RWPE2 (cell line): ENCODE results near the gene PLPP2.
"Not testable (repeated sequence)": the region's sequence is repeated elsewhere in the genome, so short reads cannot be mapped to it uniquely, and the experiment has no call there.

Source experiments
- ATAC-seq: fragments of 200-7000 bp; cut with Tn5 transposase; 3 replicates; pipeline ENCODE4 v1.9.1; 2021; ENCODE audit warnings: low read depth
- DNase-seq: peaks from one replicate; pipeline ENCODE4 v3.0.0-alpha.2; 2020; ENCODE audit warnings: low spot score
- H3K27ac ChIP-seq: fragments of 450-650 bp; 2 replicates; pipeline ENCODE4 v1.5.1; 2017; ENCODE audit warnings: mild to moderate bottlenecking; ENCODE audit not compliant: poor library complexity, severe bottlenecking
- H3K27me3 ChIP-seq: fragments of 250-450 bp; sonication (Bioruptor Pico); 2 replicates; pipeline ENCODE4 v1.5.1; 2021; ENCODE audit warnings: mild to moderate bottlenecking, moderate library complexity; ENCODE audit not compliant: insufficient read depth, poor library complexity, severe bottlenecking
- H3K36me3 ChIP-seq: fragments of 250-450 bp; sonication (Bioruptor Pico); 2 replicates; pipeline ENCODE4 v1.5.1; 2020; ENCODE audit warnings: low read depth, mild to moderate bottlenecking, moderate library complexity
- H3K4me1 ChIP-seq: fragments of 250-450 bp; sonication (Bioruptor Pico); 2 replicates; pipeline ENCODE4 v1.5.1; 2021; ENCODE audit warnings: mild to moderate bottlenecking, moderate library complexity; ENCODE audit not compliant: insufficient read depth, poor library complexity, severe bottlenecking
- H3K4me3 ChIP-seq: fragments of 250-450 bp; sonication (Bioruptor Pico); 2 replicates; pipeline ENCODE4 v1.5.1; 2021; ENCODE audit warnings: mild to moderate bottlenecking, moderate library complexity; ENCODE audit not compliant: severe bottlenecking
- H3K9me3 ChIP-seq: fragments of 250-450 bp; sonication (Bioruptor Pico); 2 replicates; pipeline ENCODE4 v1.5.1; 2021; ENCODE audit warnings: mild to moderate bottlenecking, moderate library complexity; ENCODE audit not compliant: severe bottlenecking
- TF ChIP-seq, protein P1 (sequence below): fragments of 450-650 bp; IDR thresholded peaks from one replicate; pipeline ENCODE4 v1.5.1; 2017; ENCODE audit warnings: mild to moderate bottlenecking, moderate library complexity; ENCODE audit not compliant: poor library complexity, severe bottlenecking

The PLPP2 gene

DNA sequence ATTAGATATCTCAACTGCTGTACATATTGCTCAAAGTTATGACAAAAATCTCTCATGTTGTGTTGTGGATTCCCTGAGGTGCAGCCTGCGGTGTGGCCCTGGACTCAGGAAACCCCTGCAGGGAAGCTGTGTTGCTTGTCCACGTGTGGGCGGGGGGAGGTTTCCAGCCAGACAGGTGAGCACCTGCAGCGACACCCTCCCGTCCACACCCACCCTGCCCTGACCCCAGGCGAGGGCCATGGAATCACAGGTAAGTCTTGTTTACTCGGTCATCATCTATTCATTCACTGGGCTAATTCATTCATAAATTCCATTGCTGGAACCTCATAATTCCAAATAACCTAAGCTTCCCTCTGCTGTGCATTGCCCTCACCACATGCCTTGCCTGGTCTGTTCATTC is 14.1 kb downstream of the PLPP2 start:
- Histone ChIP-seq H3K4me3 (no peak overlapping the region), H3K27ac (no peak overlapping the region), H3K4me1 (no peaks in the 10 kb centered on the region), H3K36me3 (no peaks in the 10 kb centered on the region), H3K9me3 (no peaks in the 10 kb centered on the region), H3K27me3 (no peaks in the 10 kb centered on the region)
- ATAC-seq (no peak), DNase-seq (no peak)
- TF ChIP-seq, protein P1, sequence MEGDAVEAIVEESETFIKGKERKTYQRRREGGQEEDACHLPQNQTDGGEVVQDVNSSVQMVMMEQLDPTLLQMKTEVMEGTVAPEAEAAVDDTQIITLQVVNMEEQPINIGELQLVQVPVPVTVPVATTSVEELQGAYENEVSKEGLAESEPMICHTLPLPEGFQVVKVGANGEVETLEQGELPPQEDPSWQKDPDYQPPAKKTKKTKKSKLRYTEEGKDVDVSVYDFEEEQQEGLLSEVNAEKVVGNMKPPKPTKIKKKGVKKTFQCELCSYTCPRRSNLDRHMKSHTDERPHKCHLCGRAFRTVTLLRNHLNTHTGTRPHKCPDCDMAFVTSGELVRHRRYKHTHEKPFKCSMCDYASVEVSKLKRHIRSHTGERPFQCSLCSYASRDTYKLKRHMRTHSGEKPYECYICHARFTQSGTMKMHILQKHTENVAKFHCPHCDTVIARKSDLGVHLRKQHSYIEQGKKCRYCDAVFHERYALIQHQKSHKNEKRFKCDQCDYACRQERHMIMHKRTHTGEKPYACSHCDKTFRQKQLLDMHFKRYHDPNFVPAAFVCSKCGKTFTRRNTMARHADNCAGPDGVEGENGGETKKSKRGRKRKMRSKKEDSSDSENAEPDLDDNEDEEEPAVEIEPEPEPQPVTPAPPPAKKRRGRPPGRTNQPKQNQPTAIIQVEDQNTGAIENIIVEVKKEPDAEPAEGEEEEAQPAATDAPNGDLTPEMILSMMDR, result no peak

GRCh38 chr19:275958-276646 is 15.1 kb downstream of the PLPP2 start:
- Histone ChIP-seq H3K27me3 (no peaks in the 10 kb centered on the region), H3K36me3 (no peaks in the 10 kb centered on the region), H3K4me3 (no peak overlapping the region), H3K4me1 (no peaks in the 10 kb centered on the region), H3K9me3 (no peaks in the 10 kb centered on the region), H3K27ac (no peak overlapping the region)
- no peak for DNase-seq
- TF ChIP-seq, protein P1, result no peak
- ATAC-seq, result no peak

DNA sequence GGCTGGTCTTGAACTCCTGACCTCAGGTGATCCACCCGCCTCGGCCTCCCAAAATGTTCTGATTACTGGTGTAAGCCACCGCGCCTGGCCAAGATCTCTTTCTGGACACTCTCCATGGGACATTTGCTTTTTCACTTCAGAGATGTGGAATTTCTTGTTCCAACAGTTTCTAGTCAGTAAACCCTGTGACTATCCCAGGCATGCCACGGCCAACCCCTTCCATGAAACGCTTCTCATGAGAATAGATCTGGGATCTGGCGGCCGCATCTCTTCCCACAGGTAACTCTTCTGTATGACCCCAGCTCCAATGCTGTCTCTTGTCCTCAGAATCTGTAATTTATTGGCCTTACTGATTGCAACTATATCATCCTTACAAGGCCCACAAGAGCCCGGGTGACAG is 16.2 kb downstream of the PLPP2 start:
- ATAC-seq (no peak), DNase-seq (no peak)
- H3K4me3 ChIP-seq, result no peak overlapping the region
- no peaks in the 10 kb centered on the region for H3K36me3 ChIP-seq
- no peaks in the 10 kb centered on the region for H3K4me1 ChIP-seq
- TF ChIP-seq, protein P1, result no peak
- no peaks in the 10 kb centered on the region for H3K9me3 ChIP-seq
- H3K27ac ChIP-seq, result no peak overlapping the region
- H3K27me3 ChIP-seq, result no peaks in the 10 kb centered on the region

DNA sequence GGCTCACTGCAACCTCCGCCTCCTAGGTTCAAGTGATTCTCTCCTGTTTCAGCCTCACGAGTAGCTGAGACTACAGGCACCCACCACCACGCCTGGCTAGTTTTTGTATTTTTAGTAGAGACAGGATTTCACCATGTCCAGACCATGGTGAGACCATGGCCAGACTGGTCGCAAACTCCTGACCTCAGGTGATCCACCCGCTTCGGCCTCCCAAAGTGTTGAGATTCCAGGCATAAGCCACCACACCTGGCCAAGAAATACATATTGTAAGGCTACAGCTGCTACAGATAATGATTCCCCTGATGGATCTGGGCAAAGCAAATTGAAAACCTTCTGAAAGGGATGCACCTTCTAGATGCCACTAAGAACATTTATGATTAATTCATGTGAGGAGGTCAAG is 17.8 kb downstream of the PLPP2 start:
- no peak overlapping the region for H3K4me3 ChIP-seq
- H3K27me3 ChIP-seq, result no peaks in the 10 kb centered on the region
- no peaks in the 10 kb centered on the region for H3K9me3 ChIP-seq
- DNase-seq (no peak), ATAC-seq (no peak)
- TF ChIP-seq, protein P1, result no peak
- no peaks in the 10 kb centered on the region for H3K36me3 ChIP-seq
- no peak overlapping the region for H3K27ac ChIP-seq
- H3K4me1 ChIP-seq, result no peaks in the 10 kb centered on the region

DNA sequence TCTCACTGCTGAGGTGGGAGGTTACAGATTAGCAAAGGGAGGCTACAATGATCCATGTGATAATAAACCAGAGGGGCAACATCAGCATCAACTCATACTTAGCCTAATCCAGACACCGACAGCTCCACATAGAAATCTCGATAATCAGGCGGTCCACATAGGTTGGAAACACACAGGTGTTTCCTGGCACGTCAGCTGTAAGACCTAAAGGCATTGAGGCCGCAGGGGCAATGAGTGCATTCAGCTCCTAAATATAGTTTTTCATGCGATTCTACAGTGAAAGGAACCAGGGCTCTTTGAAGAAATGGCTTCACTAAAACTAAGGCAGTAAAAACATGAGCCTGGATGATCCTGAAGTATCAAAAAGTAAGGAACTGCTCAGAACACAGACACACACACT is 19.3 kb downstream of the PLPP2 start:
- H3K4me1 ChIP-seq, result no peaks in the 10 kb centered on the region
- ATAC-seq (no peak), DNase-seq (no peak)
- H3K4me3 ChIP-seq, result no peak overlapping the region
- H3K36me3 ChIP-seq, result no peaks in the 10 kb centered on the region
- H3K9me3 ChIP-seq, result no peaks in the 10 kb centered on the region
- TF ChIP-seq, protein P1, result no peak
- no peak overlapping the region for H3K27ac ChIP-seq
- H3K27me3 ChIP-seq, result peaks cover 4% of the 10 kb centered on the region

GRCh38 chr19:270766-271318 is 20.4 kb downstream of the PLPP2 start:
- not testable (repeated sequence) for H3K4me3 ChIP-seq, ATAC-seq, DNase-seq, H3K27ac ChIP-seq, H3K9me3 ChIP-seq, H3K36me3 ChIP-seq, H3K4me1 ChIP-seq
- H3K27me3 ChIP-seq, result peaks cover 15% of the 10 kb centered on the region
